HepG2 (cell line): ENCODE data around the gene TMEM132D. TPM values are rescaled to one million over a fixed set of nuclear protein-coding genes. Genes with fewer than 3 reads are reported as not detected.

Experiments used
- ATAC-seq: fragments of 200-7000 bp; cut with Tn5 transposase; 3 replicates; pipeline ENCODE4 v1.9.1; 2020; ENCODE audit warnings: mild to moderate bottlenecking, moderate library complexity
- BruUV-seq: library from RNA; stranded (reverse); fragments of 400-500 nt; replicated peaks from 2 replicates; lab custom pipeline; 2021; lab: Mats Ljungman, UMichigan
- CTCF ChIA-PET: fragments of 300-600 bp; formaldehyde crosslinking; extraction: SDS; loops from one replicate; lab custom pipeline; 2021; ENCODE audit warnings: low total read pairs, inconsistent platforms, low intra/inter-chr PET ratio; lab: Yijun Ruan, JAX
- POLR2A ChIA-PET: fragments of 350-600 bp; sonication (Branson Sonifier 250); formaldehyde crosslinking; loops from one replicate; lab custom pipeline; 2020; ENCODE audit warnings: antibody characterized with exemption, inconsistent platforms; lab: Yijun Ruan, JAX
- DNase-seq: peaks from one replicate; pipeline ENCODE4 v3.0.0-alpha.2; 2015; ENCODE audit warnings: low spot score
- FAIRE-seq: peaks from 3 replicates; lab custom pipeline; 2011; peaks lifted over from hg19 to GRCh38; lab: Jason Lieb, UNC
- H2AFZ ChIP-seq: one replicate; pipeline ENCODE4 v1.6.1; 2011; ENCODE audit warnings: low read length, inconsistent platforms
- H3K27ac ChIP-seq: fragments of 300-600 bp; 3 replicates; pipeline ENCODE4 v1.8.0; 2011; ENCODE audit warnings: mixed run types, mild to moderate bottlenecking, mixed read lengths, low read length, inconsistent platforms; ENCODE audit not compliant: insufficient read depth; ENCODE audit errors: extremely low read length
- H3K27me3 ChIP-seq, 2 experiments: fragments of 200-600 bp in 1 of 2; 2 replicates in 1 of 2; 3 replicates in 1 of 2; pipeline versions ENCODE4 v1.6.0 to v1.8.0; 2011; ENCODE audit warnings: low read length in 2 of 2, mild to moderate bottlenecking in 2 of 2, moderate library complexity in 2 of 2, inconsistent platforms in 1 of 2; ENCODE audit not compliant: insufficient read depth in 2 of 2, control insufficient read depth in 1 of 2
- H3K36me3 ChIP-seq, 2 experiments: fragments of 200-600 bp in 1 of 2; replicated peaks in 1 of 2; 2 replicates in 1 of 2; 3 replicates in 1 of 2; pipeline versions ENCODE4 v1.5.1 to v1.8.0; 2011; ENCODE audit warnings: low read length in 2 of 2, inconsistent platforms in 1 of 2; ENCODE audit not compliant: insufficient read depth in 2 of 2, control insufficient read depth in 1 of 2
- H3K4me1 ChIP-seq: 2 replicates; pipeline ENCODE4 v1.5.1; 2012; ENCODE audit warnings: low read length, inconsistent platforms; ENCODE audit not compliant: insufficient read depth
- H3K4me2 ChIP-seq: 2 replicates; pipeline ENCODE4 v1.6.0; 2011; ENCODE audit warnings: low read depth, low read length, inconsistent platforms
- H3K4me3 ChIP-seq, 3 experiments: fragments of 200-600 bp in 1 of 3; sonication (generic), shearing (Covaris generic) in 1 of 3; replicated peaks in 1 of 3; 2 replicates each; pipeline ENCODE4 v1.5.1; 2011 to 2016; ENCODE audit warnings: low read length in 3 of 3, inconsistent platforms in 2 of 3, low read depth in 2 of 3, mild to moderate bottlenecking in 2 of 3, control low read depth in 1 of 3, mixed read lengths in 1 of 3; ENCODE audit not compliant: insufficient read depth in 1 of 3
- H3K79me2 ChIP-seq: one replicate; pipeline ENCODE4 v1.6.1; 2011; ENCODE audit warnings: low read length, inconsistent platforms; ENCODE audit not compliant: insufficient read depth
- H3K9ac ChIP-seq: 2 replicates; pipeline ENCODE4 v1.6.0; 2011; ENCODE audit warnings: mild to moderate bottlenecking, low read depth, low read length, inconsistent platforms; ENCODE audit not compliant: insufficient read depth
- H3K9me3 ChIP-seq: 2 replicates; pipeline ENCODE4 v1.5.1; 2012; ENCODE audit warnings: mild to moderate bottlenecking, low read length
- H4K20me1 ChIP-seq: 2 replicates; pipeline ENCODE4 v1.6.0; 2011; ENCODE audit warnings: inconsistent platforms, mild to moderate bottlenecking, low read length, moderate library complexity; ENCODE audit not compliant: insufficient read depth
- AHDC1 ChIP-seq: sonication (generic); formaldehyde crosslinking; IDR thresholded peaks from 2 replicates; pipeline ENCODE4 v1.5.1; 2020; ENCODE audit warnings: mild to moderate bottlenecking, missing genetic modification reagents, borderline replicate concordance
- MEF2D ChIP-seq: sonication (generic); formaldehyde crosslinking; IDR thresholded peaks from 2 replicates; pipeline ENCODE4 v1.5.1; 2020; ENCODE audit warnings: mild to moderate bottlenecking, missing genetic modification reagents
- REST ChIP-seq, 2 experiments: IDR thresholded peaks; 2 replicates each; pipeline ENCODE4 v1.6.1; 2011 to 2012; ENCODE audit warnings: low read length in 2 of 2, borderline replicate concordance in 1 of 2, low read depth in 1 of 2, mild to moderate bottlenecking in 1 of 2, moderate library complexity in 1 of 2
- SMARCC2 ChIP-seq: fragments of 450-650 bp; IDR thresholded peaks from 2 replicates; pipeline ENCODE4 v1.6.1; 2017; ENCODE audit warnings: antibody characterized with exemption, mild to moderate bottlenecking
- SMYD3 ChIP-seq: sonication (generic); formaldehyde crosslinking; IDR thresholded peaks from 2 replicates; pipeline ENCODE4 v1.8.1; 2023; ENCODE audit warnings: mild to moderate bottlenecking, missing genetic modification reagents
- SRSF9 ChIP-seq: fragments of 200-400 bp; formaldehyde crosslinking; IDR thresholded peaks from 2 replicates; pipeline ENCODE4 v1.6.1; 2018; ENCODE audit warnings: borderline replicate concordance, mild to moderate bottlenecking, low read depth, low read length; ENCODE audit not compliant: insufficient read depth, poor library complexity, severe bottlenecking
- TRIM24 ChIP-seq: sonication (generic); formaldehyde crosslinking; IDR thresholded peaks from 2 replicates; pipeline ENCODE4 v1.8.0; 2022; ENCODE audit warnings: mild to moderate bottlenecking, missing genetic modification reagents
- ZNF234 ChIP-seq: sonication (generic); formaldehyde crosslinking; conservative IDR thresholded peaks from 2 replicates; pipeline ENCODE4 v1.5.1; 2020; ENCODE audit warnings: mild to moderate bottlenecking, missing genetic modification reagents
- ZNF335 ChIP-seq: sonication (generic); formaldehyde crosslinking; IDR thresholded peaks from 2 replicates; pipeline ENCODE4 v1.4.0; 2020; ENCODE audit warnings: missing genetic modification reagents
- ZNF614 ChIP-seq: IDR thresholded peaks from 2 replicates; pipeline ENCODE4 v1.6.1; 2018; ENCODE audit warnings: missing biosample characterization, missing genetic modification reagents, inconsistent platforms, borderline replicate concordance
- ZNF777 ChIP-seq: sonication (generic); formaldehyde crosslinking; IDR thresholded peaks from 2 replicates; pipeline ENCODE4 v1.4.0; 2020; ENCODE audit warnings: missing genetic modification reagents
- WGBS: methylation state at CpG from one replicate; pipeline ENCODE4 v1.1.6; 2017; ENCODE audit warnings: low lambda C conversion rate; 5-methylcytosine and 5-hydroxymethylcytosine counted together
- in situ Hi-C: cut with HindIII; loops from 2 replicates; pipeline ENCODE4 v1.10.0; 2017; ENCODE audit warnings: low pct_unique_long_range_greater_than_20kb; ENCODE audit not compliant: extremely low pct_ligation_motif_present
- intact Hi-C: fragments of 100-400 bp; cut with micrococcal nuclease; formaldehyde crosslinking; loops from one replicate; pipeline ENCODE4 v1.10.0; 2022; ENCODE audit not compliant: unreplicated experiment
- polyA plus RNA-seq, 8 experiments: library from polyadenylated mRNA; depleted of rRNA in 3 of 8; stranded (reverse) in 7 of 8; unstranded in 1 of 8; fragments of >200 nt; fragmentation: Illumina TruSeq in 4 of 8; extraction: Trizol in 4 of 8; gene quantifications; 2 replicates each; pipeline versions ENCODE4 v1.2.1 to v1.2.3, GENCODE V29; 2011 to 2016; ENCODE audit warnings: low read depth in 4 of 8, missing spikeins in 1 of 8, mixed read lengths in 1 of 8; ENCODE audit not compliant: insufficient read depth in 1 of 8
- total RNA-seq, 5 experiments: library from RNA; depleted of rRNA; stranded (reverse); fragments of >200 nt; fragmentation: Illumina TruSeq; extraction: Trizol; gene quantifications; 2 replicates each; pipeline ENCODE4 v1.2.3, GENCODE V29; 2016; ENCODE audit warnings: low read depth in 1 of 5
- TF ChIP-seq, protein P1 (sequence below): IDR thresholded peaks from 2 replicates; pipeline ENCODE4 v1.6.1; 2016

The TMEM132D gene
- total and polyA plus RNA-seq, 2 of the 13 experiments (the other 11 are each of a cell fraction or from before 2014, with no cell fraction given), result not detected

DNA sequence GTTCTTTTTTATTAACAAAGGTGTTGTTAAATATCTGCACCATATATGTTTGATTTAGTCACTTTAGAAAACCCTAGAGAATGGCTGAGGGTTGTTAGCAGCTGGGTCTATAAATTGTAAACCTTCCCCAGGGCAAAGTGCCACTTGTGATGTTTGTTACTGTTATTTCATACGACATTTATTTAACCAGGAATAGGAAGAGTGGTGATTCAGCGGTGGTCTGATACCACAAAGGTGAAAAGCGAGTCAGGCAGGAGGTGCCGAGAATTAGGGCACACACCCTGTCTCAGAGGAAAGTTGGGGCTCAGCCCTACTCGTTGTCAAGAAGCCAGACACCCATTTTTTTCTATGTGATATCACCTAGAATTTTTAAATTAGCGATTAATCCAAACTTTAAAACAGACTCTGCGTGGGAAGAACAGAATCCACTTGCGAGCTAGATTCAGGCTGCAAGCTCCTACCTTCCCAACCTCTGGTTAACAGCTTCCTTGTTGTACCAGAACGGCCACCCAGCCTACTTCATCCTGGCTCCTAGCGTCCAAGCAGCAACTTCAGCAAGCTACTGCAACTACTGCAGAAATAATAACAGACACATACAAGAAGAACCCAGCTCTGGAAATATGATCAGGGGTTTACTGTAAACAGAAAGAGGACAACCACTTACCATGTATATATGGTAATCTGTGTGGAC is 126.7 kb downstream of the TMEM132D start:
- H3K27me3 ChIP-seq, result peaks cover 0 to 17% of the 10 kb centered on the region in 2 experiments; a peak in 1 of 5 replicates
- DNase-seq (no peak), ATAC-seq (no peak), FAIRE-seq (no peak)
- in situ Hi-C loops (no loop called here), intact Hi-C loops (no loop called here)
- H2AFZ ChIP-seq, result no peak overlapping the region
- POLR2A ChIA-PET, result no interaction called here
- no peaks in the 10 kb centered on the region for H3K9me3 ChIP-seq
- H3K27ac ChIP-seq, result no peak overlapping the region
- no peaks in the 10 kb centered on the region for H3K4me1 ChIP-seq
- BruUV-seq, result no TSS peak
- no peaks in the 10 kb centered on the region for H4K20me1 ChIP-seq
- H3K79me2 ChIP-seq, result no peaks in the 10 kb centered on the region
- H3K36me3 ChIP-seq, result no peaks in the 10 kb centered on the region
- 0% methylated on average over 10 of the region's 10 CpGs for WGBS
- H3K4me2 ChIP-seq, result no peak overlapping the region
- no peak overlapping the region for H3K4me3 ChIP-seq
- CTCF ChIA-PET, result no interaction called here
- H3K9ac ChIP-seq, result no peak overlapping the region
- TF ChIP-seq, protein P1, sequence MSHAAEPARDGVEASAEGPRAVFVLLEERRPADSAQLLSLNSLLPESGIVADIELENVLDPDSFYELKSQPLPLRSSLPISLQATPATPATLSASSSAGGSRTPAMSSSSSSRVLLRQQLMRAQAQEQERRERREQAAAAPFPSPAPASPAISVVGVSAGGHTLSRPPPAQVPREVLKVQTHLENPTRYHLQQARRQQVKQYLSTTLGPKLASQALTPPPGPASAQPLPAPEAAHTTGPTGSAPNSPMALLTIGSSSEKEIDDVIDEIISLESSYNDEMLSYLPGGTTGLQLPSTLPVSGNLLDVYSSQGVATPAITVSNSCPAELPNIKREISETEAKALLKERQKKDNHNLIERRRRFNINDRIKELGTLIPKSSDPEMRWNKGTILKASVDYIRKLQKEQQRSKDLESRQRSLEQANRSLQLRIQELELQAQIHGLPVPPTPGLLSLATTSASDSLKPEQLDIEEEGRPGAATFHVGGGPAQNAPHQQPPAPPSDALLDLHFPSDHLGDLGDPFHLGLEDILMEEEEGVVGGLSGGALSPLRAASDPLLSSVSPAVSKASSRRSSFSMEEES (CRISPR knock-in tag), result no peak
- TF ChIP-seq ZNF777 (CRISPR knock-in tag) (no peak), SRSF9 (no peak), ZNF335 (no peak), SMARCC2 (no peak), SMYD3 (no peak), REST (IDR thresholded peaks at IDR 0.05; ENCODE audit: borderline replicate concordance in 1 of 2, low read depth in 1 of 2, low read length in 2 of 2) (no peak), MEF2D (CRISPR knock-in tag) (no peak), ZNF234 (CRISPR knock-in tag) (no peak), ZNF614 (no peak), TRIM24 (no peak), AHDC1 (no peak)
